Activated effector memory CD4-positive, alpha-beta T cell treated with anti-CD3 and anti-CD28 coated beads, Interleukin-2, amount 50 U/mL, for 16 hours (primary cell): ENCODE data around the gene AGFG2.

Source experiments
- DNase-seq: peaks from one replicate; pipeline ENCODE4 v3.0.0-alpha.2; 2020

The AGFG2 gene

DNA sequence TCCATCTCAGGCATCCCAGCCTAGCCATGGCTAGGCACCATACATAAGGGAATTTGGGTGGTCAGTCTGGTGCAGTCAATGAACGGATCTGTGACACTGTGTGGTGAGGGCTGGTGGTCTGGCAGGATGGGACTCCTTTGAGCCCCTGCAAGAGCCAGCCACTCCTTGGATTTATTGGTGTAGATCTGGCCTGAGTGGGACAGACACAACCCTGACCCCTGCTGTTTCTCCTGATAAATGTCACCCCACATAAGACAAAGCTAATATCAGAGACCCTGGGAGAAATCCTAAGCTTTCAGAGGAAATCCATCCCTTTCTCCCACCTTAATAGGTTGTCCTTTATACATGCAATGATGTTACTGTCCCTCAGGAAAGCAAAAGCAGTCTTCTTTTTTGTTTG is 49.4 kb downstream of the AGFG2 start:
- DNase-seq, result no peak

- DNase-seq, result no peak
Observed at GRCh38 chr7:100589341-100589947, 50.4 kb downstream of the AGFG2 start.

DNA sequence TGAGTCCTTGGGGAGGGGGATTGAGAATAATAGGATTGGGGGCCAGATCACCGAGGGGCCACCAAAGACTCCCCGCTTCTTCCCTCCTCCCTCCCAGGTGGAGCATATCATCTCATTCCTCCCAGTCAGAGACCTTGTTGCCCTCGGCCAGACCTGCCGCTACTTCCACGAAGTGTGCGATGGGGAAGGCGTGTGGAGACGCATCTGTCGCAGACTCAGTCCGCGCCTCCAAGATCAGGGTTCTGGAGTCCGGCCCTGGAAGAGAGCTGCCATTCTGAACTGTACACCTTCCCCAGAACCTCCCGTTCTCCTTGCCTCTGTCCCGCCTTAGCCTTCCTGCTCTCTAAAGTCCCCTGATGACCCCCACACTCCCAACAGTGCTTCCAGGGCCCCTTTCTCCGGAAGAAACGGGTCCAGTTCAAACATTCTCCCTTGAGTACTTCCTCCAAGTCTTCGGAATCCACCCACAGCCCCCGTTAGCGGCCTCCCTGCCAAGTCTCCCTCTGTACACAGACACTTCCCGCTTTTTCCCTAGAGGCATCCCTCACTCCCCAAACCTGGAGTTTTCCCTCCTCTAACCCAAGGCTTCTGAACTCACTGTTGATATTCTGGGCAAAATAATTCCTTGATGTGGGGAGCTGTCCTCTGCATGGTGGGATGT is 51.2 kb downstream of the AGFG2 start:
- no peak for DNase-seq

- no peak for DNase-seq
Observed at GRCh38 chr7:100591596-100591995, 52.6 kb downstream of the AGFG2 start.

DNA sequence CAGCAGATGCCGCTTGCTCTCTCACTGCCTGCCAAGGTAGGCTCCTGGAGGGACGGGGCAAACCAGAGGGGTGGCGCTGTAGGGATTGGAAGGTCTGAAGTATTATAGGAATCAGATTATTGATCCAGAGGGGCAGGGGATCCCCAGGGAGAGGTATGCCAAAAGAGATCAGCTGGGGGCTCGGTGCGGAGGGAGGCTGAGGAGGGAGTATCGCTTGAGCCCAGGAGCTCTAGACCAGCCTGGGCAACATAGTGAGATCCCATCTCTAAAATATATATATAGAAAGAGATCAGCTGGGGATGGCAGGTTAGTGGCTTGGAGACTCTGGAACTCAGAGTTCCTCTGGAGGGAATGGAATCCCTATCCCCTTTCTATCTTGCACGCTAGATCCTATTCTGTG is 56.2 kb downstream of the AGFG2 start:
- DNase-seq, result no peak

- DNase-seq, result no peak
Observed at GRCh38 chr7:100598425-100598824, 59.4 kb downstream of the AGFG2 start.

- no peak for DNase-seq
Observed at GRCh38 chr7:100599911-100600729, 61.1 kb downstream of the AGFG2 start.

DNA sequence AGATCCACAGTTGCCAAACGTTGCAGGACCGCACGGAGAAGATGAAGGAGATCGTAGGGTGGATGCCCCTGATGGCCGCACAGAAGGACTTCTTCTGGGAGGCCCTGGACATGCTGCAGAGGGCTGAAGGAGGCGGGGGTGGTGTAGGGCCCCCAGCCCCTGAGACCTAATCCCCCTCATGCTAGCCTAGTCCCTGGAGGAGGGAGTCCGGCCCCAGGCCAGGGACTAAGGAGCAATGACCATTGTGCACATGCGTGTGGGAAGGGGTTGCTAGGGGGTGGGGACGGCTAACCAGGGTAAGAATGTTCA is 61.7 kb downstream of the AGFG2 start:
- no peak for DNase-seq

DNA sequence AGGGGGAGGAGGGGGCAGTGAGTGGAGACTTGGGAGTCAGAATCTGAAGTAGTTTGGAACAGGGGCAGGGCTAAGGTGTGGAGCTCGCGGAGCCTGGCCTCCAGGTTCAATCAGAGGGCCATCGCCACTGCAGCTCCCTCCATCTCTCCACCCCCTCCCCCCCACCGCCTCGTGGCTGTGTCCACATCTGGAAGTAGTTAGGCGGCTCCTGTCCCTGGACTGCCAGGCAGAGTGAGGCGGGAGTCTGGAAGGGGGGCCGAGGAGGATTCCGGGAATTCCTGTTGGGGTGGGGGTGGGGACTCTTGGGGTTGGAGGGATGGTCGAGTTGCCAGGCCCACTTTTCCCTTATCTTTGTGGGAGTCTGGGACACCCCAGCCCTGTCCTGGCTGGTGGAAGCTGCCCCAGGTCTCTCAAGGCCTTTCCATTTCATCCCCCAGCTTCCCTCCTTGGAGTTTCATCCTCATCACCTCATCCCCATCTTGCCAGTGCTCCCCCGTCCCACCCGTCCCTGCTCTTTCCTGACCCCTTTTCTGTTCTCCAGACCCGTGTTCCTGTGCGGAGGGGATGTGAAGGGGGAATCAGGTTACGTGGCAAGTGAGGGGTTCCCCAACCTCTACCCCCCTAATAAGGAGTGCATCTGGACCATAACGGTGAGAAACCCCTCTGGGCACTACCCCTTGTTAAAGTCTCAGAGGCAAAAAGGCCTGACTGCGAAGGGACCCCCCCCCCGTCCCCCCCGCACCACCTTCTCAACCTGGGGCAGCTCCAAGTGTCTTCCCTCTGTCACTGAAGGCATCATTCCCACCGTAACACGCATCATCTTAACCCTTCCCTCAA is 64.1 kb downstream of the AGFG2 start:
- DNase-seq, result no peak

DNA sequence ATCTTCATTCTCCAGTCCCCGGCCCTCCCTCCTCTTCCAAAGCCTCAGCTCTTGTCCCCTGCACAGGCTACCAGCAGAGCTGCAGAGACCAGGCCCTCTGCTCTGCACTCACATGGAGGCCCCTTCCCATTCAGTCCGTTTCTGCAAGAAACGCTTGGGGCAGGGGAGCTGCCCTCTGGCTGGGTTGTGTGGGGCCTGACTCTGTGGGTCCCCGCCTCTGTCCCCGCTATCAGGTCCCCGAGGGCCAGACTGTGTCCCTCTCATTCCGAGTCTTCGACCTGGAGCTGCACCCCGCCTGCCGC is 64.7 kb downstream of the AGFG2 start:
- no peak for DNase-seq

DNA sequence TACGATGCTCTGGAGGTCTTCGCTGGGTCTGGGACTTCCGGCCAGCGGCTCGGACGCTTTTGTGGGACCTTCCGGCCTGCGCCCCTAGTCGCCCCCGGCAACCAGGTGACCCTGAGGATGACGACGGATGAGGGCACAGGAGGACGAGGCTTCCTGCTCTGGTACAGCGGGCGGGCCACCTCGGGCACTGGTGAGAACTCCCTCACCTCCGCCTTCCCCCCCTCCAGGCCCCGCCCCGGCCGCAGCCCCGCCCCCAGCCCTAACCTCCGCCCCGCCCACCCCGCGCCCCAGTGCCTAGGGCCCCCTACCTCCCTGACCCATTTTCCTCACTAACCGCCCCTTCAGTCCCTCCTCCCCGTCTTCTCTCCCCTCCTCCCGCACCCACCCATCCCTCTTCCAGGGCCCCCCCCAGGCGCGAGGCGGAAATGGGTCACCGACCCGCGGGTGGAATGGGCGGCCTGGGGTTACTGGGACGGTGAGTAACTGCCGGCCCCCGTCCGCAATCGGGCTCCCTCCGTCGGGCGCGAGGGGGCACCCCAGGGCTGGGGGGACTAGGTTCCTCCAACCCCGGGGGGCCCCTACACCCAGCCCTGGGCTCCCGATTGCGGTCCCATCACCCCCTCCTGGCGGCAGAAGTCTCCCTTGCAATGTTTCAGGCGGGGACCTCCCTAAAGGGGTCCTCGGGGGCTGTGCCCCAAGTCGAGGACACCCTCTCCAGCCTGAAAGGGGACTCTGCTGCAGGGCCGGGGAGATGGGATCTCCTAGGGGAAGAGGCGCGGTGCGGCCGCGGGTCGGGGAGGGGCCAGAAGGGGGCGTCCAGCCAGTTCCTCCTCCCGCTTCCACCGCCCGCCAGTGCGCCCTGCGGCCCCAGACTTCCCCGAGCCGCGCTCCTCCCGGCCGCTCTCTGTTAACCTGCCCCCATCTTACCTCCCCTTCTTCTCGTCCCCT is 65.3 kb downstream of the AGFG2 start:
- DNase-seq, result peak; percentile 89

DNA sequence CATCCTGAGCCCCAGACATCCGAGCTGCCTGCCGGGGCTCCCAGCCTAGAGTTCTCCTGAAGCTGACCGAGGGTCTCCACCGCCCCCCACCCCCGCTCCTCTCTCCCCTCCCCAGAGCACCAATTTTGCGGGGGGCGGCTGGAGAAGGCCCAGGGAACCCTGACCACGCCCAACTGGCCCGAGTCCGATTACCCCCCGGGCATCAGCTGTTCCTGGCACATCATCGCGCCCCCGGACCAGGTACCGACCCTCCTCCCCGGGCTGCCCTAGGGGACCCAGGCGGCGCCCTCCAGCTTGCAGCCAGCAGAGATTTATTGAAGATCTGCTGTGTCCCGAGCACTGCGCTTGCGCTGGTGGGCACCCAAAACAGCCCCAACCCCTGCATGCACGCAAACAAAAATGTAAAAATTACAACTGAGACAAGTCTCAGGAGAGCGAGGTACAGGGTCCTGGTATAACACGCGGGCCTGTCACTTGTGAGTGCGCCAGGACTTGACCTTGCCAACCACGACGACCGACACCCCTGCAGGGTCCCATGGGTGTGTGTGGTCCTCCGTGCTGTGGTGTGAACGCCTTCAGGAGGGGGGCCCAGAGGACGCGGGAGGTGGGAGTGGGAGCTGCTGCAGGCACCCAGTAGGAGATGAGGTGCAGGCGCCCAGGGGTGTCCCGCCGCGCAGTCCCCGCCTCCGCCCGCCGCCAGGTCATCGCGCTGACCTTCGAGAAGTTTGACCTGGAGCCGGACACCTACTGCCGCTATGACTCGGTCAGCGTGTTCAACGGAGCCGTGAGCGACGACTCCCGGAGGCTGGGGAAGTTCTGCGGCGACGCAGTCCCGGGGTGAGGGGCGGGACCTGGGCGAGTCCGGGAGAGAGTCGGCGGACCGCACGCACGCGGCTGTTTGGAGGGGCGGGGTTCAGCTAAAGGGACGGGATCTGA is 66.2 kb downstream of the AGFG2 start:
- peak; percentile 80 for DNase-seq

DNA sequence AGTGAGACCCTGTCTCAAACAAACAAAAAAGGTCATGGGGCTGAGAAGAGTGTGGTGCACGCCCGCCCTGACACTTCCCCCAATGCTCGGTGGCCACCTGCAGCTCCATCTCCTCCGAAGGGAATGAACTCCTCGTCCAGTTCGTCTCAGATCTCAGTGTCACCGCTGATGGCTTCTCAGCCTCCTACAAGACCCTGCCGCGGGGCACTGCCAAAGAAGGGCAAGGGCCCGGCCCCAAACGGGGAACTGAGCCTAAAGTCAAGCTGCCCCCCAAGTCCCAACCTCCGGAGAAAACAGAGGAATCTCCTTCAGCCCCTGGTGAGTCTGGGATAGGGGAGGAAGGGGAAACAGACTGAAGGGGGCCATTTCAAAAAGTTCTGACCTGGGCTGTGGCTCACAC is 67.3 kb downstream of the AGFG2 start:
- no peak for DNase-seq

GRCh38 chr7:100607111-100607510 is 68.1 kb downstream of the AGFG2 start:
- no peak for DNase-seq

DNA sequence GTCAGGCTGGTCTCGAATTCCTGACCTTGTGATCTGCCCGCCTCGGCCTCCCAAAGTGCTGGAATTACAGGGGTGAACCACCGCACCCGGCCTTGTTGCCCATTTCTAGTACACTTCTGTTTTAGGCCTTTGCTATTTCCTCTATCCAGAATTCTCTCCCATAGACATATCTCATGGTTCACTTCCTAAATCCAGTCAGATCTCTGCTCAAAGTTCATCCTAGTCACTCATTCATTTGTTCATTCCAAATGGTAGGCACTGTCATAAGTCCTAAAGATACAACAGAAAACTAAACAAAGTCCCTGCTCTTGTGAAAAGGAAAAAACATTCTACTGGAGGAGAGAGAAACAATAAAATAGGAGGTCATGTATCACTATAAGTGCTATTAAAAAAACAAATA is 71.0 kb downstream of the AGFG2 start:
- no peak for DNase-seq

- peak; percentile 99 for DNase-seq
Observed at GRCh38 chr7:100611983-100612729, 73.2 kb downstream of the AGFG2 start, which contains the start of gene MOSPD3. MOSPD3 (plus strand) TSS chr7:100612540; CDS start chr7:100612792, 252 bp downstream.

- DNase-seq, result peak; percentile 66
Observed at GRCh38 chr7:100612730-100613390, 73.9 kb downstream of the AGFG2 start.

DNA sequence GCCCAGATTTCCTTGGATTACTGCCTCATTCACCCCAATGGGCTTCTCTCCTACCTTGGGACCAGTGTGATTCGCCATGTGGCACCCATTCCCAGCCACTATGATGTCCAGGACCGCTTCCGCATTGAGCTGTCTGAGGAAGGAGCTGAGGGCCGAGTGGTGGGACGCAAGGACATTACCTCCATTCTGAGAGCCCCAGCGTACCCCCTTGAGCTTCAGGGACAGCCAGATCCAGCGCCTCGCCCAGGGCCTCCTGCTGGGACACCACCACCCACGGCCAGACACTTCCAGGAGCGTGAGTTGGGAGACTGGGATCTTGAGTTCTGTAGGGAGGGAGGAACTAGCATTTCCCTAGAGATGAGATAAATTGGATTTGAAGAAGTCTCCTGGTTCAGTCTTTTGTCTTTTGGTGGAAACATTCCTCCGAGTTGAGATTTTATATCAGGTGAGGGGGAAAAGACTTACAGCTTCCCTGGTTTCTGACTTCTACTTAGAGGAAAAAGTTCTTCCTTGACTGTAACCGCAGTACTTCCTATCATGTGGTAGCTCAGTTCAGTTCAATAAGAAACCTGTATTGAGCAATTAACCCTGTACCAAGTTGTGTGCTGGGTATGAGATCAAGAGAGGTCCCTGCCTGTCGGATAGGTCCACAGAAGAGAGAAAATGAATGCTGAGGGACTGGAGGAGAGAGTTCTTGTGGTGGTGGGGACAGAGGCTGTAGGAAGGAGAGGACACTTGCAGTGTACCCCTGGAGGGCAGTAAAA is 74.6 kb downstream of the AGFG2 start:
- no peak for DNase-seq

GRCh38 chr7:100614308-100614861 is 75.4 kb downstream of the AGFG2 start:
- no peak for DNase-seq
